ENCODE data around the gene TPST2. TPM values are rescaled to one million over a fixed set of nuclear protein-coding genes. Genes with fewer than 3 reads are reported as not detected.

Gene TPST2
- polyA plus RNA-seq, 1 experiment: 33.6 TPM

GRCh38 chr22:26514419-26515161 lies 75.3 kb downstream of the TPST2 start:
- CTCF ChIA-PET: interaction anchor here (1.5 to 2.2 kb wide), 2 partner anchors 11 to 151 kb away, joined by 4 to 6 read pairs; no protein-coding TSS in a partner anchor
- no peak overlapping the region for H3K27ac ChIP-seq (ENCODE audit: low read depth, low read length)
- no peak for TF ChIP-seq CTCF (IDR thresholded peaks at IDR 0.05; ENCODE audit: low read depth, low read length)
- POLR2A ChIA-PET: no interaction called here
- no peak overlapping the region for H3K4me3 ChIP-seq (ENCODE audit: low read depth, low read length)
- no peaks in the 10 kb centered on the region; the same call in 1 of the 2 replicates for H3K9me3 ChIP-seq (ENCODE audit: control insufficient read depth, insufficient read depth, low read length)
- H3K27me3 ChIP-seq (ENCODE audit: control insufficient read depth, insufficient read depth, low read length): no peaks in the 10 kb centered on the region
- DNase-seq (ENCODE audit: low read depth, low spot score): no peak

GRCh38 chr22:26513838-26514237 lies 76.1 kb downstream of the TPST2 start:
- Histone ChIP-seq H3K27ac (ENCODE audit: low read depth, low read length) (no peak overlapping the region), H3K4me3 (ENCODE audit: low read depth, low read length) (no peak overlapping the region), H3K9me3 (ENCODE audit: control insufficient read depth, insufficient read depth, low read length) (no peaks in the 10 kb centered on the region; the same call in 1 of the 2 replicates), H3K27me3 (ENCODE audit: control insufficient read depth, insufficient read depth, low read length) (no peaks in the 10 kb centered on the region)
- ChIA-PET POLR2A (no interaction called here), CTCF (interaction anchor here (1.9 kb wide), 1 partner anchor 152 kb away, joined by 8 read pairs; no protein-coding TSS in a partner anchor)
- DNase-seq (ENCODE audit: low read depth, low spot score): no peak
- no peak for TF ChIP-seq CTCF (IDR thresholded peaks at IDR 0.05; ENCODE audit: low read depth, low read length)

GRCh38 chr22:26512149-26512793 lies 77.7 kb downstream of the TPST2 start, which contains the start of gene TFIP11:
Gene TFIP11 (minus strand): TSS chr22:26512473. CDS start chr22:26510272, 2,201 bp downstream.
- ChIA-PET POLR2A (interaction anchor here (0.5 to 1.7 kb wide), 3 partner anchors 11 to 77 kb away, joined by 4 to 8 read pairs (median 6); partner anchors contain the start of genes HPS4, SRRD and TPST2), CTCF (interaction anchor here (0.6 to 1.9 kb wide), 2 partner anchors 39 to 153 kb away, joined by 3 to 8 read pairs; no protein-coding TSS in a partner anchor)
- H3K4me3 ChIP-seq (ENCODE audit: low read depth, low read length): peak within 1 kb of the TSS; percentile 99
- no peaks in the 10 kb centered on the region for H3K27me3 ChIP-seq (ENCODE audit: control insufficient read depth, insufficient read depth, low read length)
- 0 out of 2 replicates have a peak, but pooled peaks have one; percentile 12 for TF ChIP-seq CTCF (IDR thresholded peaks at IDR 0.05; ENCODE audit: low read depth, low read length)
- peak; percentile 68 for DNase-seq (ENCODE audit: low read depth, low spot score)
- H3K27ac ChIP-seq (ENCODE audit: low read depth, low read length): no peak within 1 kb of the TSS
- H3K9me3 ChIP-seq (ENCODE audit: control insufficient read depth, insufficient read depth, low read length): no peaks in the 10 kb centered on the region; the same call in 1 of the 2 replicates

- DNase-seq (ENCODE audit: low read depth, low spot score): no peak
- H3K27me3 ChIP-seq (ENCODE audit: control insufficient read depth, insufficient read depth, low read length): no peaks in the 10 kb centered on the region
- no peak overlapping the region for H3K4me3 ChIP-seq (ENCODE audit: low read depth, low read length)
- ChIA-PET CTCF (interaction anchor here (0.7 to 1.2 kb wide), 3 partner anchors 47 to 158 kb away, joined by 3 to 5 read pairs (median 4); no protein-coding TSS in a partner anchor), POLR2A (no interaction called here)
- no peak overlapping the region for H3K27ac ChIP-seq (ENCODE audit: low read depth, low read length)
- TF ChIP-seq CTCF (IDR thresholded peaks at IDR 0.05; ENCODE audit: low read depth, low read length): no peak
- H3K9me3 ChIP-seq (ENCODE audit: control insufficient read depth, insufficient read depth, low read length): no peaks in the 10 kb centered on the region; the same call in 1 of the 2 replicates
These were observed 81.8 kb downstream of the TPST2 start for GRCh38 chr22:26508148-26508547.

Data from AG04450 (cell line).